ENCODE measurements around the gene ERI2.

The ERI2 gene

GRCh38 chr16:20750558-20750957 is 55.7 kb downstream of the ERI2 start:
- DNase-seq (ENCODE audit: low read depth, low spot score), result no peak
- no CpG with 5 or more reads among the region's 1 CpG for WGBS (ENCODE audit: insufficient coverage, insufficient read length)
- H3K27me3 ChIP-seq (ENCODE audit: control insufficient read depth, insufficient read depth, low read length), result no peaks in the 10 kb centered on the region
- no peaks in the 10 kb centered on the region for H3K36me3 ChIP-seq (ENCODE audit: control insufficient read depth, insufficient read depth, low read length)
- no peaks in the 10 kb centered on the region for H3K4me1 ChIP-seq (ENCODE audit: control insufficient read depth, insufficient read depth, low read length)
- no peaks in the 10 kb centered on the region; the same call in 1 of the 2 replicates for H3K9me3 ChIP-seq (ENCODE audit: control insufficient read depth, insufficient read depth, low read length)
- no peak overlapping the region for H3K27ac ChIP-seq (ENCODE audit: low read length)
- no peak overlapping the region for H3K4me3 ChIP-seq (ENCODE audit: low read length)

GRCh38 chr16:20749474-20749873 is 56.8 kb downstream of the ERI2 start:
- Histone ChIP-seq H3K9me3 (ENCODE audit: control insufficient read depth, insufficient read depth, low read length) (no peaks in the 10 kb centered on the region; the same call in 1 of the 2 replicates), H3K4me1 (ENCODE audit: control insufficient read depth, insufficient read depth, low read length) (no peaks in the 10 kb centered on the region), H3K36me3 (ENCODE audit: control insufficient read depth, insufficient read depth, low read length) (no peaks in the 10 kb centered on the region), H3K27me3 (ENCODE audit: control insufficient read depth, insufficient read depth, low read length) (no peaks in the 10 kb centered on the region), H3K27ac (ENCODE audit: low read length) (no peak overlapping the region), H3K4me3 (ENCODE audit: low read length) (no peak overlapping the region)
- DNase-seq (ENCODE audit: low read depth, low spot score), result no peak
- no CpG with 5 or more reads among the region's 1 CpG for WGBS (ENCODE audit: insufficient coverage, insufficient read length)

- H3K4me3 ChIP-seq (ENCODE audit: low read length), result no peak overlapping the region
- no peak for DNase-seq (ENCODE audit: low read depth, low spot score)
- H3K27me3 ChIP-seq (ENCODE audit: control insufficient read depth, insufficient read depth, low read length), result no peaks in the 10 kb centered on the region
- no peaks in the 10 kb centered on the region; the same call in 1 of the 2 replicates for H3K9me3 ChIP-seq (ENCODE audit: control insufficient read depth, insufficient read depth, low read length)
- H3K36me3 ChIP-seq (ENCODE audit: control insufficient read depth, insufficient read depth, low read length), result no peaks in the 10 kb centered on the region
- H3K4me1 ChIP-seq (ENCODE audit: control insufficient read depth, insufficient read depth, low read length), result no peaks in the 10 kb centered on the region
- no peak overlapping the region for H3K27ac ChIP-seq (ENCODE audit: low read length)
- no CpG with 5 or more reads among the region's 4 CpGs for WGBS (ENCODE audit: insufficient coverage, insufficient read length)
Measured at GRCh38 chr16:20747030-20747816, 59.0 kb downstream of the ERI2 start.

- H3K4me3 ChIP-seq (ENCODE audit: low read length), result no peak overlapping the region
- H3K4me1 ChIP-seq (ENCODE audit: control insufficient read depth, insufficient read depth, low read length), result no peaks in the 10 kb centered on the region
- H3K36me3 ChIP-seq (ENCODE audit: control insufficient read depth, insufficient read depth, low read length), result no peaks in the 10 kb centered on the region
- H3K27me3 ChIP-seq (ENCODE audit: control insufficient read depth, insufficient read depth, low read length), result no peaks in the 10 kb centered on the region
- no CpG with 5 or more reads among the region's 3 CpGs for WGBS (ENCODE audit: insufficient coverage, insufficient read length)
- no peak overlapping the region for H3K27ac ChIP-seq (ENCODE audit: low read length)
- no peaks in the 10 kb centered on the region; the same call in 1 of the 2 replicates for H3K9me3 ChIP-seq (ENCODE audit: control insufficient read depth, insufficient read depth, low read length)
- DNase-seq (ENCODE audit: low read depth, low spot score), result no peak
Measured at GRCh38 chr16:20746461-20746860, 59.8 kb downstream of the ERI2 start.

All from iPS DF 6.9 (cell line).